Endothelial cell of umbilical vein (primary cell): ENCODE results near the gene PDK1. TPM values are rescaled to one million over a fixed set of nuclear protein-coding genes. Genes with fewer than 3 reads are reported as not detected.

Source experiments
- BruUV-seq: library from RNA; stranded (reverse); fragments of 400-500 nt; replicated peaks from 2 replicates; lab custom pipeline; 2021; lab: Mats Ljungman, UMichigan
- CTCF ChIA-PET: fragments of 300-600, 350-600 bp; sonication (Branson Sonifier 250); formaldehyde crosslinking; loops from one replicate; lab custom pipeline; 2021; ENCODE audit warnings: antibody characterized with exemption, inconsistent platforms; lab: Charles Lee
- POLR2A ChIA-PET: fragments of 300-600, 350-600 bp; sonication (Branson Sonifier 250); formaldehyde crosslinking; loops from one replicate; lab custom pipeline; 2021; ENCODE audit warnings: antibody characterized with exemption, inconsistent platforms; lab: Charles Lee
- DNase-seq: peaks from one replicate; pipeline ENCODE4 v3.0.0-alpha.2; 2011; ENCODE audit warnings: low read depth, low spot score
- FAIRE-seq: peaks from 2 replicates; lab custom pipeline; 2011; peaks lifted over from hg19 to GRCh38; lab: Jason Lieb, UNC
- H2AFZ ChIP-seq: 2 replicates; pipeline ENCODE4 v1.6.0; 2012; ENCODE audit warnings: low read depth, low read length, control low read depth, inconsistent platforms
- H3K27ac ChIP-seq: 2 replicates; pipeline ENCODE4 v1.5.1; 2011; ENCODE audit warnings: low read depth, mild to moderate bottlenecking, control low read depth, low read length, moderate library complexity; ENCODE audit not compliant: insufficient read depth
- H3K27me3 ChIP-seq, 2 experiments: 2 replicates each; pipeline versions ENCODE4 v1.6.0 to v1.6.1; 2011; ENCODE audit warnings: low read length in 2 of 2, mixed read lengths in 1 of 2; ENCODE audit not compliant: control insufficient read depth in 2 of 2, insufficient read depth in 2 of 2
- H3K36me3 ChIP-seq, 2 experiments: 2 replicates in 1 of 2; 3 replicates in 1 of 2; pipeline ENCODE4 v1.5.1; 2011; ENCODE audit warnings: low read length in 2 of 2, mild to moderate bottlenecking in 1 of 2, moderate library complexity in 1 of 2; ENCODE audit not compliant: control insufficient read depth in 2 of 2, insufficient read depth in 2 of 2; ENCODE audit errors: extremely low read depth in 1 of 2
- H3K4me1 ChIP-seq: 3 replicates; pipeline ENCODE4 v1.5.1; 2011; ENCODE audit warnings: mild to moderate bottlenecking, low read length; ENCODE audit not compliant: control insufficient read depth, insufficient read depth; ENCODE audit errors: extremely low read depth
- H3K4me2 ChIP-seq: 2 replicates; pipeline ENCODE4 v1.6.1; 2011; ENCODE audit warnings: low read length, control low read depth, mixed read lengths; ENCODE audit not compliant: insufficient read depth
- H3K4me3 ChIP-seq, 3 experiments: fragments of 200-600 bp in 1 of 3; sonication (generic), shearing (Covaris generic) in 1 of 3; replicated peaks in 1 of 3; 2 replicates each; pipeline ENCODE4 v1.5.1; 2011 to 2016; ENCODE audit warnings: control low read depth in 3 of 3, low read length in 3 of 3, mild to moderate bottlenecking in 2 of 3, inconsistent platforms in 1 of 3, low read depth in 1 of 3, moderate library complexity in 1 of 3; ENCODE audit not compliant: insufficient read depth in 1 of 3
- H3K79me2 ChIP-seq: 2 replicates; pipeline ENCODE4 v1.6.0; 2012; ENCODE audit warnings: low read length, inconsistent platforms; ENCODE audit not compliant: control insufficient read depth, insufficient read depth
- H3K9ac ChIP-seq: replicated peaks from 2 replicates; pipeline ENCODE3; 2011; ENCODE audit warnings: low read length, control low read depth; ENCODE audit not compliant: insufficient read depth; ENCODE audit errors: extremely low read depth
- H3K9me1 ChIP-seq: replicated peaks from 3 replicates; pipeline ENCODE4 v1.6.0; 2011; ENCODE audit warnings: mild to moderate bottlenecking, low read length; ENCODE audit not compliant: control insufficient read depth, insufficient read depth; ENCODE audit errors: extremely low read depth
- H3K9me3 ChIP-seq: replicated peaks from 2 replicates; pipeline ENCODE4 v1.5.1; 2012; ENCODE audit warnings: low read length, inconsistent platforms; ENCODE audit not compliant: control insufficient read depth, insufficient read depth
- H4K20me1 ChIP-seq: replicated peaks from 2 replicates; pipeline ENCODE3; 2011; ENCODE audit warnings: mild to moderate bottlenecking, low read length; ENCODE audit not compliant: control insufficient read depth, insufficient read depth; ENCODE audit errors: extremely low read depth
- EZH2 ChIP-seq: IDR thresholded peaks from 2 replicates; pipeline ENCODE4 v1.6.1; 2012; ENCODE audit warnings: borderline replicate concordance, low read depth, mild to moderate bottlenecking, moderate library complexity, low read length, inconsistent platforms; ENCODE audit not compliant: severe bottlenecking
- FOS ChIP-seq: IDR thresholded peaks from 2 replicates; pipeline ENCODE4 v1.6.1; 2011; ENCODE audit warnings: mild to moderate bottlenecking, low read length, moderate library complexity, borderline replicate concordance; ENCODE audit not compliant: insufficient read depth
- GATA2 ChIP-seq: IDR thresholded peaks from 2 replicates; pipeline ENCODE4 v1.7.0; 2011; ENCODE audit warnings: low read depth, mild to moderate bottlenecking, moderate library complexity, mixed read lengths, low read length; ENCODE audit not compliant: insufficient read length, insufficient read depth
- JUN ChIP-seq: IDR thresholded peaks from 2 replicates; pipeline ENCODE4 v1.6.1; 2011; ENCODE audit warnings: borderline replicate concordance, low read depth; ENCODE audit not compliant: insufficient read length, insufficient read depth
- MYC ChIP-seq: IDR thresholded peaks from one replicate; pipeline ENCODE4 v1.6.1; 2011; ENCODE audit warnings: mild to moderate bottlenecking, low read depth, low read length
- POLR2A ChIP-seq: IDR thresholded peaks from 2 replicates; pipeline ENCODE4 v1.6.1; 2012; ENCODE audit warnings: low read depth, mild to moderate bottlenecking, control low read depth, low read length
- POLR2AphosphoS5 ChIP-seq: IDR thresholded peaks from 2 replicates; pipeline ENCODE4 v1.6.1; 2012; ENCODE audit warnings: low read depth, mild to moderate bottlenecking, control low read depth, low read length, moderate library complexity; ENCODE audit not compliant: insufficient read depth
- dilution Hi-C: fragments of 300-500 bp; cut with MboI; formaldehyde crosslinking; loops from one replicate; pipeline ENCODE4 v1.15.0; 2019; ENCODE audit warnings: low sequenced_read_pairs; ENCODE audit not compliant: extremely low pct_ligation_motif_present
- intact Hi-C: fragments of 100-400 bp; cut with micrococcal nuclease; formaldehyde crosslinking; loops from one replicate; pipeline ENCODE4 v1.10.0; 2022
- polyA plus RNA-seq, 4 experiments: library from polyadenylated mRNA; depleted of rRNA in 3 of 4; stranded (reverse) in 3 of 4; unstranded in 1 of 4; fragments of >200 nt; gene quantifications; 2 replicates each; pipeline versions ENCODE4 v1.2.1 to v1.2.3, GENCODE V29; 2011 to 2012; ENCODE audit warnings: missing spikeins in 1 of 4
- total RNA-seq: library from RNA; stranded (reverse); gene quantifications from 2 replicates; pipeline ENCODE4 v1.2.3, GENCODE V29; 2021
- TF ChIP-seq, protein P1 (sequence below), 2 donors: IDR thresholded peaks; 1 replicate in 1 of 2; 2 replicates in 1 of 2; pipeline ENCODE4 v1.5.1; 2011; ENCODE audit warnings: low read length in 2 of 2, mild to moderate bottlenecking in 2 of 2, moderate library complexity in 2 of 2, control low read depth in 1 of 2, inconsistent platforms in 1 of 2, low read depth in 1 of 2; ENCODE audit not compliant: insufficient read depth in 1 of 2; ENCODE audit errors: extremely low read depth in 1 of 2
- TF ChIP-seq, protein P2 (sequence below): IDR thresholded peaks from 2 replicates; pipeline ENCODE4 v1.6.1; 2011; ENCODE audit not compliant: insufficient read depth, insufficient read length

The PDK1 gene
- total and polyA plus RNA-seq, 2 donors (not counting 3 experiments of a cell fraction or from before 2014, with no cell fraction given), result 3.7 to 16.9 TPM

DNA sequence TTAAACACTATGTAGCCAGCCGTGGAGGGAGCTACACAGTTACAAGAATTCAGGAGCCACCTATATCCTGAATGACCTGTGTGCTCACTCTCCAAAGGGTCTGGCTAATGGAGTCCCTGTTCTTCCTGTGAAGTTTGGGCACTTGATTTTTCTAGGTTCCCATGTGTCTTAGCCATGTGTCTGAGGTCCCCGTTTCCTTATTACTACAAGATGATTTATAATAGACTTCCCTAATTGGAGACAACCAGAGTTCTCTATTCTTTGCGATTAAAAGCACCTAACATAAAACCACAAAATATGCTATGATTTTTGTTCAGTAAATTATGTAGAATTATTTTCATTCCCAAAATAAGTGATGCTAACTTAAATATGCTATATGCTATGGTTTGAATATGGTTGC lies 83.4 kb downstream of the PDK1 start:
- CTCF ChIA-PET, result interaction anchor here (1.3 kb wide), 1 partner anchor 28 kb away, joined by 3 read pairs; no protein-coding TSS in a partner anchor
- Histone ChIP-seq H3K4me2 (no peak overlapping the region), H3K9ac (no peak overlapping the region), H3K79me2 (no peaks in the 10 kb centered on the region), H3K27me3 (no peaks in the 10 kb centered on the region), H3K36me3 (no peaks in the 10 kb centered on the region), H3K9me1 (no peaks in the 10 kb centered on the region), H3K4me1 (no peaks in the 10 kb centered on the region), H2AFZ (no peak overlapping the region), H3K9me3 (no peaks in the 10 kb centered on the region), H4K20me1 (no peaks in the 10 kb centered on the region), H3K4me3 (no peak overlapping the region), H3K27ac (no peak overlapping the region)
- TF ChIP-seq FOS (no peak), EZH2 (no peak), GATA2 (no peak), POLR2AphosphoS5 (no peak), JUN (no peak), MYC (no peak), POLR2A (no peak)
- TF ChIP-seq, protein P1, sequence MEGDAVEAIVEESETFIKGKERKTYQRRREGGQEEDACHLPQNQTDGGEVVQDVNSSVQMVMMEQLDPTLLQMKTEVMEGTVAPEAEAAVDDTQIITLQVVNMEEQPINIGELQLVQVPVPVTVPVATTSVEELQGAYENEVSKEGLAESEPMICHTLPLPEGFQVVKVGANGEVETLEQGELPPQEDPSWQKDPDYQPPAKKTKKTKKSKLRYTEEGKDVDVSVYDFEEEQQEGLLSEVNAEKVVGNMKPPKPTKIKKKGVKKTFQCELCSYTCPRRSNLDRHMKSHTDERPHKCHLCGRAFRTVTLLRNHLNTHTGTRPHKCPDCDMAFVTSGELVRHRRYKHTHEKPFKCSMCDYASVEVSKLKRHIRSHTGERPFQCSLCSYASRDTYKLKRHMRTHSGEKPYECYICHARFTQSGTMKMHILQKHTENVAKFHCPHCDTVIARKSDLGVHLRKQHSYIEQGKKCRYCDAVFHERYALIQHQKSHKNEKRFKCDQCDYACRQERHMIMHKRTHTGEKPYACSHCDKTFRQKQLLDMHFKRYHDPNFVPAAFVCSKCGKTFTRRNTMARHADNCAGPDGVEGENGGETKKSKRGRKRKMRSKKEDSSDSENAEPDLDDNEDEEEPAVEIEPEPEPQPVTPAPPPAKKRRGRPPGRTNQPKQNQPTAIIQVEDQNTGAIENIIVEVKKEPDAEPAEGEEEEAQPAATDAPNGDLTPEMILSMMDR (IDR thresholded peaks at IDR 0.05; ENCODE audit: extremely low read depth in 1 of 2, insufficient read depth in 1 of 2, low read depth in 1 of 2, low read length in 2 of 2), result no peak
- TF ChIP-seq, protein P2, sequence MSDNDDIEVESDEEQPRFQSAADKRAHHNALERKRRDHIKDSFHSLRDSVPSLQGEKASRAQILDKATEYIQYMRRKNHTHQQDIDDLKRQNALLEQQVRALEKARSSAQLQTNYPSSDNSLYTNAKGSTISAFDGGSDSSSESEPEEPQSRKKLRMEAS, result no peak
- DNase-seq, result no peak
- intact Hi-C loops (no loop called here), dilution Hi-C loops (no loop called here)
- BruUV-seq, result no TSS peak
- no peak for FAIRE-seq
- POLR2A ChIA-PET, result no interaction called here
